ENCODE results near the gene ZNF18.
"Not testable (repeated sequence)": the region's sequence is repeated elsewhere in the genome, so short reads cannot be mapped to it uniquely, and the experiment has no call there.

ZNF18 gene

DNA sequence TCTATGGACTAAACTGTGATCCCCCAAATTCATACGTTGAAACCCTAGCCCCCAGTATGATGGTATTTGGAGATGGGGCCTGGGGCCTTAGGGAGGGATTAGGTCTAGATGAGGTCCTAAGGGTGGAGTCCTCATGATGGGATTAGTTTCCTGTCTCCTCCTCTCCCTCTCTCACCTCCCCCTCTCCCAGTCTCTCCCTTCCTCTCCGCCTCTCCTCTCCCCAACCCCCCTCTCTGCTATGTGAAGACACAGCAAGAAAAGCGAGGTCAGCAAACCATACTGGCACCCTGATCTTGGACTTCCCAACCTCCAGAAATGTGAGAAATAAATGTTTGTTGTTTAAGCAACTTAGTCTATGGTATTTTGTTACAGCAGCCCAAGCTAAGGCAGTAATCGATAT lies 15.4 kb downstream of the ZNF18 start:
- no peak for DNase-seq

DNA sequence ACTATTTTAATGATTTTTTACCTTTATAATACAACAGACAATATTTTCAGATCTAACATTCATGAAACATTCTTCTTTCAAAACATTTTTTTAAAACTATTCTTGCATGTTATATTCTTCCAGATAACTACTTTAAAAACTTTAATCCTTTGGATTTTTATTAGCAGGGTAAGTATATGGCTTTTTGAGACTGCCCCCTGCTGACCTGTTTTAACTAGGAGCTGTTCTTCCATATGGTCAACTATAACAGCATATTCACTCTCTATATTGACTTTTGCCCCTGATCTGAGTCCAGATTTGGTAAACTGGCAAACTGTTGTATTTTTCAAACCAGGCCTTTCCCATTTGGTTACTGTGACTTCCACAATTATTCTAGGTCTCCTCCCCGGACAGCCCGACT lies 16.5 kb downstream of the ZNF18 start:
- no peak for DNase-seq

DNA sequence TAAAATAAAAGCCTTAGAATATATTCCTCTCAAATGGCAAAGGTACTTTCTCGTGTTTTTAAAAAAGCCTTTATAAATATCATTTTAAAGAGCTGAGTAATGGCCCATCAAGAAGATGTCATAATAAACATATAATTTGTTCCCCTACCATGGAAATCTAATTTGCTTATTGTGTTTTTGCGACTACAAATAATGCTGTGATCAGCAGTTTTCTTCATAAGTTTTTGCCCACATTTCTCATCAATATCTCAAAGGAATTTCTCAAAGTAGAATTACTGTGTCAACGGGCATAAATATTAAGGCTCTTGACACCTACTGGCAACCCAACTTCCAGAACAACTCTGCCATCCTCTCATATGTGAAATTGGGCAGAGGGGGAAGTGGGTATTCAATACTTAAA lies 17.5 kb downstream of the ZNF18 start:
- no peak for DNase-seq

DNA sequence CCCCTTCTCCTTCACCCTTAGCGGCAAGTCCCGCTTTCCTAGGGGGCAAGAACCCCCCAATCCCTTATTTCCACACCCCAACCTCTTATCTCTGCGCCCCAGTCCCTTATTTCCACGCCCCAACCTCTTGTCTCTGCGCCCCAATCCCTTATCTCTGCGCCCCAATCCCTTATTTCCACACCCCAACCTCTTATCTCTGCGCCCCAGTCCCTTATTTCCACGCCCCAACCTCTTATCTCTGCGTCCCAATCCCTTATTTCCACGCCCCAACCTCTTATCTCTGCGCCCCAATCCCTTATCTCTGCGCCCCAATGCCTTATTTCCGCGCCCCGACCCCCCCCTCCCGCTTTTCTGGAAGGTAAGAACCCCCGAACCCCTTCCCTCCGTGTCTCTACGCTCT lies 24.5 kb downstream of the ZNF18 start:
- DNase-seq, result not testable (repeated sequence)

DNA sequence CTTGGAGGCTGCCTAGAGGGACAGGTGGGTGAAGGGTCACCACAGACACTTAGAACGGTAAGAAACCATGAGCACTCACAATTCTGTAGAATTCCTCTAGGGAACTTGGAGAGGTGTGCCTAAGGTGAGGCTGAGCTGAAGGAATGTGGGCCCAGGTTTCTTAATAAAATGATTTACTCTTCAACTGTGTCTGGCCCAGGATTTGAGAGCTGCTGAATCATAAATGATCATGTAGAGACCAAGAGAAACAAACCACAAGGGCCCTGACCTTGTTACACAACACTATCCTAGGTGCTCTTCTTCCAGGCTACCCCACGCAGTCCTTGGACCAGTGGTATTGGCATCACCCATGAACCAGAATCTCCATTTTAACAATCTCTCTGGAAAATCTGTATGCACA lies 27.7 kb downstream of the ZNF18 start:
- no peak for DNase-seq

DNA sequence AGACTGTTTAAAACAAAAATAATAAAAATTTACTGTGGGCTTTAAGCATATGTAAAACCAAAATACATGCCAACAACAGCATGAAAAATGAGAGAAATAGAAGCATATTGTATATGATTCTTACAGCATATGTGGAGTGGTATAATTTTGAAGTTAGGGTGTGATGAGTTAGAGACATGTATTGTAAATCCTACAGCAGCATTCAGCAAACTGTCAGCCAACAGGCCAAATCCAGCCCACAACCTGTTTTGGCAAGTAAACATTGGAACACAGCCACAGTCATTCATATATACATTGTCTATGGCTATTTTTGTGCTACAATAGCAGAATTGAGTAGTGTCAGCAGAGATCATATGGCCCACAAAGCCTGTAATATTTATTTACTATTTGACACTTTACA lies 42.3 kb downstream of the ZNF18 start:
- no peak for DNase-seq

DNA sequence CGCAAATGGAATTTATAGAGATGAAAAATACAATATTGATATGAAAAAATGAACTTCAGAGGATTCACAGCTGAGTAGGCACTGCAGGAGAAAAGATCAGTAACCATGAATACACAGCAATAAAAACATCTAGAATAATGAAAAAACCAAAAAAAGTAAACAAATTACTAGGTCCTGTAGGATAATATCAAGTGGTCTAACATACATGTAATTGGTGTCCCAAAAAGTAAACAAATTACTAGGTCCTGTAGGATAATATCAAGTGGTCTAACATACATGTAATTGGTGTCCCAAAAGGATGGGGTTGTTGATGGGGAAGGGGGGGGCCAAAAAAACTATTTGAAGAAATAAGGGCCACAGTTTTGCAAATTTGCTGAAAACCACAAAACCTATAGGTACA lies 43.4 kb downstream of the ZNF18 start:
- DNase-seq, result no peak

DNA sequence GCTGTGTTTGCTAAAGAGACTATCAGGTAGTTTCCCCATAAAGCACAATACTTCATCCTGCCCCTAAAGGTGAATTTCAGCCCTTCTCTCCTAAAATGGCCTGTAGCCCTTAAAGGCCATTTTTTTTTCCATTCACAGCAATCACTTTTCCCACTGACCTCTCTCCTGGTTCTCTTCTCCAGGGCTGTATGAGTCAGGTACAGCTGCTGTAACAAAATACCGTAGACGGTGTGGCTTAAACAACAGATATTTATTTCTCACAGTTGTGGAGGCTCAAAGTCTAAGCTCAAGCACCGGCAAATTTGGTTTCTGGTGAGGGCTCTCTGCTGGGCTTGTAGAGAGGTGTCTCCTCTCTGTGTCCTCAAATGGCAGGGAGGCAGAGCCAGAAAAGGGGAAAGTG lies 44.7 kb downstream of the ZNF18 start:
- no peak for DNase-seq

DNA sequence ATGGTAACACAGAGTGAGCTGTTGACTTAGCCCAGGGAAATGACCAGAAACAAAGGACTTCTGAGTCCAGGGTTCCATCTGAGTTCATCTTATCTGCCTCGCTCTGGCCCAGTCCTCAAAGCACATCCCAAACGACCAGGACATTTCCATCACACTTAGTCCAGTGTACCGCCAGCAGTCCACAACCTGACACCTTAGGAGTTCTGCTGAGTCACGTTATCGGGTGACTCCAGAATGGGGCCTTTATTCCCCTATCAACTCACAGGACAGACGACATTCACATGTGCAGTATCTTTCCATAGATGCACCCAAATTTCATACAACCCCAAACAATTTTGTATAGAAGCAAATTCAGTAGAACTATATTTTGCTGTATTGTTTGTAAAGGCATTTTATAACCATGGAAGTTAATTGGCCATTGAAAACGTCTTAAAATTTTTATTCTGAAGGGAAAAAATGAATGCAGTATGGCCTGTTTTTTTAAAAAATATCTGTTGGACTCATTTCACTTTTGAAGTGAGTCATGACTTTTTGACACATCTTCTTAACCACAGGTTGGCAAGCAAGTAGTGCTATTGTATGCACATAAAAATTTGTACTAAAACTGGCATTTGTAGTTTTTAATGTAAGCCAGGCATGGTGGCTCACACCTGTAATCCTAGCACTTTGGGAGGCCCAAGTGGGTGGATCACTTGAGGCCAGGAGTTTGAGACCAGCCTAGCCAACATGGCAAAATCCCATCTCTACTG lies 46.3 kb downstream of the ZNF18 start:
- no peak for DNase-seq

DNA sequence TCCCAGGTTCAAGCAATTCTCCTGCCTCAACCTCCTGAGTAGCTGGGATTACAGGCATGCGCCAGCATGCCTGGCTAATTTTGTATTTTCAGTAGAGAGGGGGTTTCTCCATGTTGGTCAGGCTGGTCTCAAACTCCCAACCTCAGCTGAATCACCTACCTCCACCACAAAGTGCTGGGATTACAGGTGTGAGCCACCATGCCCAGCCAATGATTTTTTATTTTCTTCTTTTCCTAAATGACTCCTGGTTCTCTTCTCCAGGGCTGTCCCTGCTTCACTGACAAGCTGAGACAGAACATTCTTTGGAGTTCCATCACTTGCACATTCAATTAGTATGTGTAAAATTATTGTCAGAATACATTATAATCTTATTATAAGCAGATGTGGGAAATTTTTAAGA lies 47.7 kb downstream of the ZNF18 start:
- not testable (repeated sequence) for DNase-seq

DNA sequence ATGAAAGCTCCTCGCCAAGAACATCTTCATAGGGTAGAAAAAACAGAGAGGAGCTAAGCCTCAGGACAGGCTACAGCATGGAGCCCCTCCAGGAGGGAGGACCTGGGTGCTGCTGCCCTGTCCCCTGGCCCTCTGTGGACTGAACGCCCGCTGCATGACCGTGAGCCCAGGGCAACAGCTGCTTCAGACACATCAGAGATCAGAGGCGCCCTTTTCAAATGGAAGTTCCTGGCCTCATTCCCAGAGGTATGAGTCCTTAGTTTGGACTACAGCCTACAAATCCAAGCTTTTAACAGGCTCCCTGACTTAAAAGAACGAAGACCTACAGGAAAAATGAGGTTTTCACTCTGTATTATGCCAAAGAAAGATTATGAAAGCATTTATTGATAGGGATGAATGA lies 48.5 kb downstream of the ZNF18 start:
- DNase-seq, result no peak

DNA sequence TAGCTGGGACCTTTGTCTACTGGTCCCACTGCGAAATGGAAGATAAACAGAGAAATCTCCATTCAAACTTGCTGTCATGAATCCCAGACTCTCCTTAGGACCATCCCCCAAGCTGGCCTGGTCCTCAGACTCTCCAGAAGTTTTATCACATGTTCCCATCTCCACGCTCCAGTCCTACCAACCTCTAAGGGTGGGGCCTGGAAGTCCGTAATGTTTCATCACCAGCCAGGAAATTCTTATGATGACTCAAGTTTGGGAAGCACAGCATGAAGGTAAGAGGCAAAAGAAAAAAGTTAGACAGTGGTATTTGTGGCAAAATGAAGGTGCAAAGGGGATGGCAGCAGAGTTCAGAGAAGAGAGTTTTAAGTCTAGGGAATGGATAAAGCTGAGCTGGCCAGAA lies 52.7 kb downstream of the ZNF18 start:
- no peak for DNase-seq

DNA sequence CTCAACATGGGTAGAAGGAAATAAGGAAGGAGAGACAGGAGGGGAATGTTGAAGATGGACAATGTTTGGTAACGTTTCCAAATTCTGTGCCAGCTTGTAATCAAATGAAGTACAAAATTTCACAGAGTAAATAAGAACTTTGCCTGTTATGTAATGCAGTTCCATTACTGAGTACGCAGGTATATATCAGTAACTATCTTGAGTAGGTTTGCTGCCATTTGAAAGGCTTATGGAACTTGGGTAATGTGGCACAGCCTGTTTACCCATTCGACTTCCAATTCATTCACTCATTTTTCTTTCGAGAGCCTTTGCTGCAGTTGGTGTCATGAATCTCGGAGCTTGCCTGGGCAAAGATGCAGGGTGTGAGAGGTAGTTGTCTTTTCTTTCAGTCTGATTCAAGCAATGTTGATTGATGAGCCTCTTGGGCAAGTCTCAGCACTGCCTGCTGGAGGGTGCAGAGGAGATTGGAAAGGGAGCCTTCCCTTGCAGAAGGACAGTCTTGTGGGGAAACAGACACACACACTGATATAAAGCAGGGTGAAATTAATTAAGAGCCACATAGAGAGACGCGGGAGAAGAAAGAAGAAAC lies 53.4 kb downstream of the ZNF18 start:
- DNase-seq, result no peak

DNA sequence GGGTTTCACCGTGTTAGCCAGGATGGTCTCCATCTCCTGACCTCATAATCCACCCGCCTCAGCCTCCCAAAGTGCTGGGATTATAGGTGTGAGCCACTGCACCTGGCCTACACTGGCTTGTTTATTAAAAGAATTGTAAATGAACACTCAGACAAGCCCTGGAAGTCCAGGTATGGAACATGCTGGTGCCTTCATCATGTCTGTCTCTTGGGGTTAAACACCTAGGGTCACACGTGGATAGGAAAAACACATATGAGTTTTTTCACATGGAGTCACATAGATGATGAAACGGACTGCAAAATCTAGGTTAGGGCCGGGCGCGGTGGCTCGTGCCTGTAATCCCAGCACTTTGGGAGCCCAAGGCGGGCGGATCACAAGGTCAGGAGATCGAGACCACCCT lies 54.2 kb downstream of the ZNF18 start:
- DNase-seq, result not testable (repeated sequence)

DNA sequence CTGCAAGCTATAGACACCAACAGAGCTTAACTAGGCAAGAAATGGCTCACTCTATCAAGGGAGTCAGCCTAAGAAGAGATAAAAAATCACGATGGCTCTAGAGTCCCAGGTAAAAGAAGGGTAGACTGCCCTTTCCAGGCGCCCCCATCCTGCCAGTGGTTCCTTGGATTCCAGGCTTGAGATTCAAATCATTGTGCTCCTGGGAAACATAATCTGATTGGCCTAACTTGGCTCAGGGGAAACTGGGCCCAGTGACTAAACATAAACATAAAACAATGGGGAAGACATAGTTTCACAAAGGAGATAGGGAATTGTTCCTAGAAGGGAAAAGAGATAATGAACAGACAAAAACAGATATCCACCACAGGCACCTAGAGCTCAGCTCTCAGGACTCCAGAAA lies 56.4 kb downstream of the ZNF18 start:
- no peak for DNase-seq

DNA sequence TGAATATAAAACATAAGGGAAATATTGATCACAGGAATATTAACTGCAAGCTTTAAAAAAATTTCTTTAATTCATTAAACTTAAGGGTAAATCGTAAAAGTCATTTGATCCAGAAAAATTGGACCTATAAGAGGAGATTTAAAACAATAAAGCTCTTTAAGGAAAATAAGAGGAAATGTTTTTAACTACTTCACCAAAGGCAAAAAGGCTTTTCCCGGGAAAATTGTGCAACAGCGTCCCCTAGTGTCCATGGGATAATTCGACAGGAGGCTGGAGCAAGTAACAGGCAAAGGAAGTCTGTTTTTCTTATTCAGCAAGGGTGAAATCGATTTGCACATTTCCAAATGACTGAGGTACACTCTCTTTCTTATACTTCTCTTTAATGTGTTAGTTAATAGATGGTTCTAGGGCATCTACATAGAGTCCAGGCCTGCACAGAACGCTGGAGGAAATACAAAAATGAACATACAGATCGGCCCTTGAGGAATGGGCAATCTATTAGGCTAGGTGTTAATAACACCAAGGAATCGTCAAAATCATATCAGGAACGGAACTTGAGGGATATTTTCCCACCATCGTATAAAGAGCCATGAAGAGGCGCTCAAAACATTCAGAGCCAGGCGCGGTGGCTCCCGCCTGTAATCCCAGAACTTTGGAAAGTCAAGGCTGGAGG lies 61.4 kb downstream of the ZNF18 start:
- no peak for DNase-seq

DNA sequence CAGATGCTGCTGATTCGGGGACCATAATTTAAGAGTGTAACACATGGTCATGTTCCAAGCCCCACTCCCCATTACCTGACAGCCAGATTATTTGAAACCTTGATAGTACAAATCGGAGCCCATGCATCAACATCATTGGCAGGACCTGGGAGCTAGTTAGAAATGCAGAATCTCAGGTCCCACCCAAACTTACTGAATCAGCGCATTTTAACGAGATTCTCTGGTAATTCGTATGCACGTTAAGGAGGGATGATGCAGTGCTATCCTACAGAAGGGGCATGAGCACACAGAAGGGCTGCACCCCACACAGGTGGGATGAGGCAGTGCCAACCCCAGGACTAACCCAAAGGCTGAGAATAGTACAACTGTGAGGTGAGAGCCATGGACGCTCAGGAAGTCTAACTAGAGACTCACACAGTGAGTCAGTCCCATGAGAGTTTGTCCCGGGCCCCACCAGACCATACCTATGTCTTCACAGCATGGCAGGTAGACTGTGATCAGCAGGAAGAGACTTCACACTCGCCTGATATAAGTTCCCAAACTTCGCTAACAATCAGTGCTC lies 64.9 kb downstream of the ZNF18 start:
- no peak for DNase-seq

DNA sequence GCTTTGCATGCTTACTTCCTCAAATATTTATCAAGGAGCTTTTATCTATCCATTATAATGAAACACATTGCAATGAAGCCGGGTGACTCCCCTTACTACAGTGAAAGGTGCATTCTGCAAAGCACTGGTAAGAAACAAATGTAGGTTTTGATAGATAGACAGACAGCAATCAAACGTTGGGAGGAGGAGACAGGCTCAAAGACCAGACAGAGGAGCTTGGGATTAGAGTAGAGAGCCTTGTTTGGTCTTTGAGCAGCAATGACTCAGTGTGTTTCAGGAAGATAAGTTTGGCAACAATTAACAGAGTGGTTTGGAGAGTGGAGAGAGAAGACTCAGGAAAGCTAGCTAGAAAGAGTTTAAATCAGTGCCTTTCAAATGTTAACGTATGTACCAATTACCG lies 68.8 kb downstream of the ZNF18 start:
- no peak for DNase-seq

Data from stimulated activated CD4-positive, alpha-beta T cell treated with anti-CD3 and anti-CD28 coated beads, Interleukin-4, amount 100 ng/mL, for 4 hours (primary cell).